ENCODE measurements around the gene TADA3. TPM values are rescaled to one million over a fixed set of nuclear protein-coding genes. Genes with fewer than 3 reads are reported as not detected.

Gene TADA3
- total and polyA plus RNA-seq, 9 of the 15 experiments (the other 6 are each of a cell fraction or from before 2014, with no cell fraction given) = 4.1 to 110 (median 74.8) TPM

GRCh38 chr3:9750556-9751411 is 41.5 kb downstream of the TADA3 start (continued):
- TF ChIP-seq TRIM25 (IDR thresholded peaks at IDR 0.05; ENCODE audit: borderline replicate concordance) (no peak), CEBPG (CRISPR knock-in tag; IDR thresholded peaks at IDR 0.05) (no peak), CEBPG (tag; conservative IDR thresholded peaks at IDR 0.05 in 1 of 2, IDR thresholded peaks at IDR 0.05 in 1 of 2) (no peak), ZBTB33 (CRISPR knock-in tag; IDR thresholded peaks at IDR 0.05) (peak; percentile 16; the same call in 1 of the 2 replicates), RBM17 (IDR thresholded peaks at IDR 0.05; ENCODE audit: borderline replicate concordance, low read depth, low read length) (no peak), FOXJ2 (tag; IDR thresholded peaks at IDR 0.05) (no peak), CCNT2 (IDR thresholded peaks at IDR 0.05; ENCODE audit: borderline replicate concordance, extremely low read depth, insufficient read length, low read depth, low read length) (no peak), SP1 (CRISPR knock-in tag; IDR thresholded peaks at IDR 0.05) (no peak), ESRRB (CRISPR knock-in tag; IDR thresholded peaks at IDR 0.05; ENCODE audit: borderline replicate concordance) (no peak), RCOR1 (IDR thresholded peaks at IDR 0.05; ENCODE audit: borderline replicate concordance in 1 of 2, low read depth in 2 of 2, low read length in 2 of 2) (peak in 1 of 2 experiments; percentile 68; a peak in 1 of 4 replicates), ARID2 (IDR thresholded peaks at IDR 0.05) (no peak), MTA2 (IDR thresholded peaks at IDR 0.05; ENCODE audit: low read depth) (no peak), EWSR1 (IDR thresholded peaks at IDR 0.05; ENCODE audit: borderline replicate concordance, low read depth, partially characterized antibody) (no peak), ATF6 (CRISPR knock-in tag; IDR thresholded peaks at IDR 0.05) (no peak), ZNF740 (CRISPR knock-in tag; IDR thresholded peaks at IDR 0.05) (no peak), ZNF740 (tag; IDR thresholded peaks at IDR 0.05) (no peak), HNRNPH1 (optimal IDR thresholded peaks at IDR 0.05; ENCODE audit: low read depth, low read length) (no peak), ARNT (IDR thresholded peaks at IDR 0.05) (no peak), FOXK2 (conservative IDR thresholded peaks at IDR 0.05 in 1 of 2, IDR thresholded peaks at IDR 0.05 in 1 of 2; ENCODE audit: low read depth in 2 of 2) (no peak), CSDE1 (IDR thresholded peaks at IDR 0.05) (no peak), ADNP (tag; IDR thresholded peaks at IDR 0.05) (peak; percentile 91)

Measured in K562 (cell line).